CD4-positive, alpha-beta T cell (primary cell): Measurements from ENCODE around the gene NKAIN4. TPM values are rescaled to one million over a fixed set of nuclear protein-coding genes. Genes with fewer than 3 reads are reported as not detected.
A peak's percentile ranks its signal among the peaks of the same experiment; 100 is the strongest.

Experiments used
- ATAC-seq: fragments of 200-7000 bp; cut with Tn5 transposase; one replicate; pipeline ENCODE4 v1.10.0; 2022; ENCODE audit warnings: mild to moderate bottlenecking; ENCODE audit not compliant: poor library complexity
- CTCF ChIA-PET: fragments of 350-600 bp; sonication (Branson Sonifier 250); formaldehyde crosslinking; loops from one replicate; lab custom pipeline; 2021; ENCODE audit warnings: antibody characterized with exemption, inconsistent platforms; lab: Charles Lee
- POLR2A ChIA-PET: fragments of 350-600 bp; sonication (Branson Sonifier 250); formaldehyde crosslinking; loops from one replicate; lab custom pipeline; 2021; ENCODE audit warnings: antibody characterized with exemption, inconsistent platforms; lab: Charles Lee
- DNase-seq, 14 experiments: peaks; one replicate each; pipeline ENCODE4 v3.0.0-alpha.2; 2013 to 2020; ENCODE audit warnings: mixed read lengths in 2 of 14
- H3K27ac ChIP-seq, 2 donors: one replicate each; pipeline versions ENCODE4 v1.5.1 to v1.7.0; 2013; ENCODE audit warnings: low read length in 2 of 2, low read depth in 1 of 2, mild to moderate bottlenecking in 1 of 2
- H3K27me3 ChIP-seq, 2 experiments: 1 replicate in 1 of 2; 2 replicates in 1 of 2; pipeline versions ENCODE4 v1.6.1 to v1.7.0; 2013; ENCODE audit warnings: low read length in 2 of 2, control low read depth in 1 of 2, mild to moderate bottlenecking in 1 of 2, moderate library complexity in 1 of 2; ENCODE audit not compliant: insufficient read depth in 2 of 2, control insufficient read depth in 1 of 2
- H3K36me3 ChIP-seq: one replicate; pipeline ENCODE4 v1.6.1; 2013; ENCODE audit warnings: low read length, control low read depth; ENCODE audit not compliant: insufficient read depth
- H3K4me1 ChIP-seq: one replicate; pipeline ENCODE4 v1.6.1; 2013; ENCODE audit warnings: low read length, control low read depth; ENCODE audit not compliant: insufficient read depth
- H3K4me3 ChIP-seq: one replicate; pipeline ENCODE4 v1.5.1; 2013; ENCODE audit warnings: mild to moderate bottlenecking, low read length, moderate library complexity
- H3K9me3 ChIP-seq, 2 experiments: 1 replicate in 1 of 2; 2 replicates in 1 of 2; pipeline versions ENCODE4 v1.6.1 to v1.7.0; 2013; ENCODE audit warnings: low read length in 2 of 2, mild to moderate bottlenecking in 2 of 2, control low read depth in 1 of 2, moderate library complexity in 1 of 2; ENCODE audit not compliant: control insufficient read depth in 1 of 2, insufficient read depth in 1 of 2
- H3K27ac Mint-ChIP-seq: one replicate; pipeline ENCODE4 v1.8.0; 2020; ENCODE audit warnings: mixed read lengths
- H3K27me3 Mint-ChIP-seq: one replicate; pipeline ENCODE4 v1.8.0; 2021; ENCODE audit warnings: mixed read lengths
- H3K36me3 Mint-ChIP-seq: one replicate; pipeline ENCODE4 v1.8.0; 2021; ENCODE audit warnings: low read depth, mixed read lengths
- H3K4me1 Mint-ChIP-seq: one replicate; pipeline ENCODE4 v1.8.0; 2021; ENCODE audit warnings: low read depth, mixed read lengths
- H3K4me3 Mint-ChIP-seq: one replicate; pipeline ENCODE4 v1.8.0; 2020; ENCODE audit warnings: mild to moderate bottlenecking, mixed read lengths
- H3K9me3 Mint-ChIP-seq: one replicate; pipeline ENCODE4 v1.8.0; 2020; ENCODE audit warnings: mixed read lengths
- intact Hi-C, 2 experiments: fragments of 100-400 bp; cut with DNase I in 1 of 2; cut with micrococcal nuclease in 1 of 2; formaldehyde crosslinking; loops; one replicate each; pipeline versions ENCODE4 v1.15.1 to v1.9.0; 2023 to 2025; cut with DNase I, micrococcal nuclease
- total RNA-seq, 174 experiments: library from RNA in 2 of 174; stranded (reverse) in 2 of 174; gene quantifications; one replicate each; pipeline ENCODE4 v1.2.3 and lab custom pipeline; 2021 to 2026
- TF ChIP-seq, protein P1 (sequence below): fragments of 200-600 bp; IDR thresholded peaks from one replicate; pipeline ENCODE4 v1.8.0; 2022; ENCODE audit warnings: antibody characterized with exemption, mild to moderate bottlenecking

Gene NKAIN4
- total RNA-seq, 2 experiments from 2014 or later = not detected

DNA sequence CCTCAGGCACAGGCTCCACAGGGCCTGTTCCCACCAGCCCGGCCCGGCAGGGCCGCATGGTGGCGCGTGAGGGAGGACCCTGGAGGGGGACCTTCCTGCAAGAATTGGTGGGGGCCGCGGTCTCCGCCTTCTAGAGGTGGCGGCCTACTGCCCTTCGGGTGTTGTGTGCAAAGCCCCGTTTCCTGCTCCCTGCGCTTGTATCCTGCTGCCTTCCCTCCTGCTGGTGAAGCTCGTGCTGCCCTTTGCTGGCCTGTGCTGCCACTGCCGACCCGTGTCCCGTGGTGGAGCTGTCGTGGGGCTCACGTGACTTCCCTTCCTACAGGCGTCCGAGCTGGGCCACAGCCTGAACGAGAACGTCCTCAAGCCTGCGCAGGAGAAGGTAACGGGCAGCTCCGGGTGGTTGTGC lies 30.3 kb upstream of the NKAIN4 start:
- Mint-ChIP-seq H3K9me3 (no peaks in the 10 kb centered on the region), H3K4me3 (peak overlapping the region; percentile 84), H3K36me3 (peaks cover 47% of the 10 kb centered on the region), H3K4me1 (peaks cover 4% of the 10 kb centered on the region), H3K27me3 (no peaks in the 10 kb centered on the region), H3K27ac (no peak overlapping the region)
- POLR2A ChIA-PET = interaction anchor here (1.2 to 2.5 kb wide), 2 partner anchors 11 to 13 kb away, joined by 3 to 10 read pairs; partner anchors contain the start of gene ARFGAP1
- Histone ChIP-seq H3K36me3 (peaks cover 45% of the 10 kb centered on the region), H3K9me3 (no peaks in the 10 kb centered on the region), H3K27me3 (no peaks in the 10 kb centered on the region), H3K27ac (no peak overlapping the region), H3K4me1 (peaks cover 21% of the 10 kb centered on the region), H3K4me3 (peak overlapping the region; percentile 51)
- intact Hi-C loops = no loop called here
- DNase-seq (peak in 1 of 14 experiments; percentile 11), ATAC-seq (peak; percentile 8)
- TF ChIP-seq, protein P1, sequence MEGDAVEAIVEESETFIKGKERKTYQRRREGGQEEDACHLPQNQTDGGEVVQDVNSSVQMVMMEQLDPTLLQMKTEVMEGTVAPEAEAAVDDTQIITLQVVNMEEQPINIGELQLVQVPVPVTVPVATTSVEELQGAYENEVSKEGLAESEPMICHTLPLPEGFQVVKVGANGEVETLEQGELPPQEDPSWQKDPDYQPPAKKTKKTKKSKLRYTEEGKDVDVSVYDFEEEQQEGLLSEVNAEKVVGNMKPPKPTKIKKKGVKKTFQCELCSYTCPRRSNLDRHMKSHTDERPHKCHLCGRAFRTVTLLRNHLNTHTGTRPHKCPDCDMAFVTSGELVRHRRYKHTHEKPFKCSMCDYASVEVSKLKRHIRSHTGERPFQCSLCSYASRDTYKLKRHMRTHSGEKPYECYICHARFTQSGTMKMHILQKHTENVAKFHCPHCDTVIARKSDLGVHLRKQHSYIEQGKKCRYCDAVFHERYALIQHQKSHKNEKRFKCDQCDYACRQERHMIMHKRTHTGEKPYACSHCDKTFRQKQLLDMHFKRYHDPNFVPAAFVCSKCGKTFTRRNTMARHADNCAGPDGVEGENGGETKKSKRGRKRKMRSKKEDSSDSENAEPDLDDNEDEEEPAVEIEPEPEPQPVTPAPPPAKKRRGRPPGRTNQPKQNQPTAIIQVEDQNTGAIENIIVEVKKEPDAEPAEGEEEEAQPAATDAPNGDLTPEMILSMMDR = no peak
- CTCF ChIA-PET = no interaction called here

DNA sequence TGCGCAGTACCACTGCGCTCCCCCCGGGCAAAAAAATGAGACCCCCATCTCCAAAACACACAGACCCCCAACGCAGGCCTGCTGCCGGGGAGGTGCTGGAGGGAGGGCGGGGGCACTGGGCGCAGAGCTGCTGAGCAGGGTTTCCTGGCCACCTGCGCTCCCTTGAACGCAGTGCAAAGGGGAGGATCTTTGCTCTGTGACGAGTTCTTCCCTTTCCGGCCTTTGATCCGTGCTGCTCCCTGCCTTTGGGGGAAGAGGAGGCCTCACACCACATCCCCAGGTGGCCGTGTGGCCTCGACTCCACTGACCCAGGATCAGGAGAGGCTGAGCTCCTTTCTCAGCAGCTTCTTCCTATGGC lies 29.8 kb upstream of the NKAIN4 start:
- peak; percentile 66 for ATAC-seq
- ChIA-PET POLR2A (interaction anchor here (2.5 kb wide), 1 partner anchor 12 kb away, joined by 10 read pairs; the partner anchor contains the start of gene ARFGAP1), CTCF (no interaction called here)
- H3K36me3 ChIP-seq = peaks cover 49% of the 10 kb centered on the region
- H3K4me3 ChIP-seq = peak overlapping the region; percentile 51
- Mint-ChIP-seq H3K36me3 (peaks cover 51% of the 10 kb centered on the region), H3K27me3 (no peaks in the 10 kb centered on the region), H3K27ac (peak overlapping the region; percentile 63), H3K4me3 (peak overlapping the region; percentile 76), H3K4me1 (peaks cover 4% of the 10 kb centered on the region), H3K9me3 (no peaks in the 10 kb centered on the region)
- no peak overlapping the region for H3K27ac ChIP-seq
- TF ChIP-seq, protein P1 = no peak
- peak in 4 of 14 experiments; percentile 25 to 65 (median 42) for DNase-seq
- no peaks in the 10 kb centered on the region for H3K27me3 ChIP-seq
- intact Hi-C loops = no loop called here
- peaks cover 21% of the 10 kb centered on the region for H3K4me1 ChIP-seq
- no peaks in the 10 kb centered on the region for H3K9me3 ChIP-seq

DNA sequence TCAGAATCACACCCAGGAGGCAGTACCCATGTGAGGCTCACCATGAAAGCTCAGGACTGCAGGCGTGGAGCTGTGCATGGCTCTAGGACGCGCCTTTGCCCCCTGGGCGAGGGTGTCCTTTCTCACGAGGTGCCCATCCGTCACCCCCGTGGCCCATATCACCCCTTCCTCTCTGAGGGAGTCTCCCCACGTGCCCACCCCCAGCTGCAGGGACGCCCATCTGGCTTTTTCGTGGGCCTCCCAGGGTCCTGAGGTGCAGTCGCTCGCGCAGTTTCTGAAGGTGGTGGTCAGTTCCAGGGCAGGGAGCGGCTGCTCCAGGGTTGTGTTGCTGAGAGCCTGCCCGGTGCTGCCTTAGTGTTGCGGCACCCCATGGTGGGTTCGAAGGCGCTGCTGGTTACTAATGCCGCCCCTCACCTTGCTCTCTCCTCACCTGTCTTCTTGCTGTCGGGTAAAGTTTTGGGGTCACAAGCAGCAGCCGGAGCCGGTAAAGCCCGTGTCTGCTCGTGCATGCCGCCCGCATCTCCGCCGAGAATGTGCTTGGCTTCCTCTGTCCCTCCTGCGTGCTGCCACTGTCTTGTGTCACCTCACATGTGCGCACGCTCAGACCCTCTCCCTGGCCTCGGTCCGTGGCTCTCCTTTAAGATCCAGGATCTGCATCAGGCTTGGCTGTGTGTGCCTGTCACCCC lies 29.3 kb upstream of the NKAIN4 start:
- Mint-ChIP-seq H3K4me3 (peak overlapping the region; percentile 76), H3K27me3 (no peaks in the 10 kb centered on the region), H3K4me1 (peaks cover 4% of the 10 kb centered on the region), H3K9me3 (no peaks in the 10 kb centered on the region), H3K36me3 (peaks cover 49% of the 10 kb centered on the region), H3K27ac (peak overlapping the region; percentile 63)
- TF ChIP-seq, protein P1 = no peak
- CTCF ChIA-PET = no interaction called here
- POLR2A ChIA-PET = interaction anchor here (2.5 kb wide), 1 partner anchor 12 kb away, joined by 10 read pairs; the partner anchor contains the start of gene ARFGAP1
- DNase-seq (peak in 1 of 14 experiments; percentile 10), ATAC-seq (peak; percentile 19)
- intact Hi-C loops = no loop called here
- peak overlapping the region; percentile 51 for H3K4me3 ChIP-seq
- H3K36me3 ChIP-seq = peaks cover 53% of the 10 kb centered on the region
- no peaks in the 10 kb centered on the region for H3K9me3 ChIP-seq
- H3K4me1 ChIP-seq = peaks cover 21% of the 10 kb centered on the region
- no peak overlapping the region for H3K27ac ChIP-seq
- no peaks in the 10 kb centered on the region for H3K27me3 ChIP-seq
